ENCODE measurements around the gene MYADML2.

- TF ChIP-seq, protein P1, sequence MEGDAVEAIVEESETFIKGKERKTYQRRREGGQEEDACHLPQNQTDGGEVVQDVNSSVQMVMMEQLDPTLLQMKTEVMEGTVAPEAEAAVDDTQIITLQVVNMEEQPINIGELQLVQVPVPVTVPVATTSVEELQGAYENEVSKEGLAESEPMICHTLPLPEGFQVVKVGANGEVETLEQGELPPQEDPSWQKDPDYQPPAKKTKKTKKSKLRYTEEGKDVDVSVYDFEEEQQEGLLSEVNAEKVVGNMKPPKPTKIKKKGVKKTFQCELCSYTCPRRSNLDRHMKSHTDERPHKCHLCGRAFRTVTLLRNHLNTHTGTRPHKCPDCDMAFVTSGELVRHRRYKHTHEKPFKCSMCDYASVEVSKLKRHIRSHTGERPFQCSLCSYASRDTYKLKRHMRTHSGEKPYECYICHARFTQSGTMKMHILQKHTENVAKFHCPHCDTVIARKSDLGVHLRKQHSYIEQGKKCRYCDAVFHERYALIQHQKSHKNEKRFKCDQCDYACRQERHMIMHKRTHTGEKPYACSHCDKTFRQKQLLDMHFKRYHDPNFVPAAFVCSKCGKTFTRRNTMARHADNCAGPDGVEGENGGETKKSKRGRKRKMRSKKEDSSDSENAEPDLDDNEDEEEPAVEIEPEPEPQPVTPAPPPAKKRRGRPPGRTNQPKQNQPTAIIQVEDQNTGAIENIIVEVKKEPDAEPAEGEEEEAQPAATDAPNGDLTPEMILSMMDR (conservative IDR thresholded peaks at IDR 0.05; ENCODE audit: low read length): no peak
- no peak for TF ChIP-seq EZH2phosphoT487 (IDR thresholded peaks at IDR 0.05; ENCODE audit: borderline replicate concordance, low read depth, low read length)
These were observed 11.3 kb downstream of the MYADML2 start for GRCh38 chr17:81935709-81936084.
